GM10248 (cell line): ENCODE results near the gene DHPS.
A peak's percentile ranks its signal among the peaks of the same experiment; 100 is the strongest.

ENCODE experiments used
- CTCF ChIA-PET: fragments of 300-600 bp; sonication (Branson Sonifier 250); formaldehyde crosslinking; extraction: SDS; loops from one replicate; lab custom pipeline; 2021; ENCODE audit warnings: antibody characterized with exemption; lab: Yijun Ruan, JAX
- POLR2A ChIA-PET: fragments of 350-650 bp; sonication (Branson Sonifier 250); formaldehyde crosslinking; extraction: SDS; loops from one replicate; lab custom pipeline; 2020; ENCODE audit warnings: antibody characterized with exemption; lab: Yijun Ruan, JAX
- DNase-seq: peaks from one replicate; pipeline ENCODE4 v3.0.0; 2012; ENCODE audit errors: extremely low spot score
- TF ChIP-seq, protein P1 (sequence below): IDR thresholded peaks from 2 replicates; pipeline ENCODE4 v1.5.1; 2012; ENCODE audit warnings: mild to moderate bottlenecking, low read depth; ENCODE audit errors: extremely low read depth, missing control alignments, control extremely low read depth

Gene DHPS

DNA sequence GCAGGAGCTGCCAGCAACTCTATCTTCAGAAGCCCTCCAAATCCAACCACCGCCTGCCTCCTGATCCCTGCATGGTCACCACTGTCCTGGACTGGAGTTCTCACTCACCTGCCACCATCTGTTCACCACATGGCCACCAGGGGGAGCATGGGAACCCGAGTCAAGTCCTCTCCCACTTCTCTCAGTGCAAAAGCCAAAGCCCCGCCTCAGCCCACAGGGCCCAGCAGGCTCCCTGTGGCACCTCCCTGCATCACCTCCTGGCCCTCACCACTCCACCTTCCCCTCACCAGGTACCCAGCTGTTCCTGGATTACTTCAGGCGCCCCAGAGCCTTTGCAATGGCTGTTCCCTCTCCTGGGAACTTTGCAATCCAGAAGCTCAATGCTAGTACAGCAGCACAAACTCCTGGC is 5.3 kb downstream of the DHPS start:
- TF ChIP-seq, protein P1, sequence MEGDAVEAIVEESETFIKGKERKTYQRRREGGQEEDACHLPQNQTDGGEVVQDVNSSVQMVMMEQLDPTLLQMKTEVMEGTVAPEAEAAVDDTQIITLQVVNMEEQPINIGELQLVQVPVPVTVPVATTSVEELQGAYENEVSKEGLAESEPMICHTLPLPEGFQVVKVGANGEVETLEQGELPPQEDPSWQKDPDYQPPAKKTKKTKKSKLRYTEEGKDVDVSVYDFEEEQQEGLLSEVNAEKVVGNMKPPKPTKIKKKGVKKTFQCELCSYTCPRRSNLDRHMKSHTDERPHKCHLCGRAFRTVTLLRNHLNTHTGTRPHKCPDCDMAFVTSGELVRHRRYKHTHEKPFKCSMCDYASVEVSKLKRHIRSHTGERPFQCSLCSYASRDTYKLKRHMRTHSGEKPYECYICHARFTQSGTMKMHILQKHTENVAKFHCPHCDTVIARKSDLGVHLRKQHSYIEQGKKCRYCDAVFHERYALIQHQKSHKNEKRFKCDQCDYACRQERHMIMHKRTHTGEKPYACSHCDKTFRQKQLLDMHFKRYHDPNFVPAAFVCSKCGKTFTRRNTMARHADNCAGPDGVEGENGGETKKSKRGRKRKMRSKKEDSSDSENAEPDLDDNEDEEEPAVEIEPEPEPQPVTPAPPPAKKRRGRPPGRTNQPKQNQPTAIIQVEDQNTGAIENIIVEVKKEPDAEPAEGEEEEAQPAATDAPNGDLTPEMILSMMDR = peak; percentile 76
- ChIA-PET POLR2A (no interaction called here), CTCF (interaction anchor here (0.7 to 3.3 kb wide), 27 partner anchors 9 to 617 kb away, joined by 3 to 16 read pairs (median 4); partner anchors contain the start of genes MAN2B1, TNPO2 and WDR83)
- DNase-seq = peak; percentile 82

DNA sequence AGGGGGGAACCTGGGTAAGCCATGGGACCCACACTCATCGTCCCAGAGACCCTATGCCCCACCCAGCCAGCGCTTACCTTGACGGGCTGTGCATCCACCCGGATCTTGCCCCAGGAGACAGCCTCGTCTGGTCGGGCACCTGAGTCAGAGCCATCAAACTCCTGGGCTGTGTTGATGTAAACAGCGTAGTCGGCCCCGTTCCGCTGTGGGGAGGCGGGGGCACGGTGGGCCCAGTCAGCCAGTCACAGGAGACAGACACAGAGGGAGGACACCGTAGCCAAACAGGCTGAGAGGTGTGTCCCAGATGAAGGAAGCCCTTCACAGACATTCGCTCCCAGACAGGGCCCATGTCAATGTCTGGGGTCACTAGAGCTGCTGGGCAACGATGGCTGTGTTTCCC is 5.7 kb downstream of the DHPS start:
- ChIA-PET POLR2A (no interaction called here), CTCF (interaction anchor here (1.0 to 3.3 kb wide), 19 partner anchors 9 to 616 kb away, joined by 3 to 16 read pairs (median 4); partner anchors contain the start of genes MAN2B1, TNPO2 and WDR83)
- TF ChIP-seq, protein P1 = no peak
- DNase-seq = no peak

DNA sequence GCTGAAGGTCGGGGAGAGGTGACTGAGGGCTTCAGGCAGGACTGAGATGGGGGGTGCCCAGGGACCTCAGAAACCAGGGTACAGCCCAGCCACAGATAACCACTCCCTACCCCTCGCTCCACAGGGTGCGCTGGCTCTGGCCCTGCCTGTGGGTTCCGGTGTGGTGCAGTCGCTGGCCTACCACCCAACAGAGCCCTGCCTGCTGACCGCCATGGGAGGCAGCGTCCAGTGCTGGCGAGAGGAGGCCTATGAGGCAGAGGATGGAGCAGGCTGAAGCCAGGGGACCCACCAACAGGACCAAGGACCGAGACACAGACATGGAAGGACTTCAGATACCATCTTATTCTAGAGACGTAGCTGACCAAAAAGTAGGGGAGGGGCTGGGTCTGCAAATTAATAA is 6.3 kb downstream of the DHPS start:
- ChIA-PET CTCF (interaction anchor here (1.5 to 3.3 kb wide), 5 partner anchors 9 to 58 kb away, joined by 3 to 16 read pairs (median 5); partner anchors contain the start of genes MAN2B1 and WDR83), POLR2A (no interaction called here)
- TF ChIP-seq, protein P1 = no peak
- DNase-seq = no peak

DNA sequence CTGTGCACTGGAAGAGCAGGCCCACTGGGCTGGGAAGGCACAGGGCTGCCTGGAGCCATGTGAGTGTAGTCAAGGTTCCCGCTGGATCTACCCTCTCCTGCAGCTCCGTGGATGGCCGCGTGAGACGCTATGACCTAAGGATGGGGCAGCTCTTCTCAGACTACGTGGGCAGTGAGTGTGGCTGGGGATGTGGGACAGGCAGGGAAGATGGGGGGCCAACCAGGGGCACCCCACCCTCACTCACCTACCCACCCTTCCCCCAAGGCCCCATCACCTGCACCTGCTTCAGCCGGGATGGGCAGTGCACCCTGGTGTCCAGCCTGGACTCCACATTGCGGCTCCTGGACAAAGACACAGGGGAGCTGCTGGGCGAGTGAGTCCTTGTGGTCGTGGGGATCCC is 8.9 kb downstream of the DHPS start:
- TF ChIP-seq, protein P1 = no peak
- ChIA-PET CTCF (interaction anchor here (0.6 to 7.4 kb wide), 18 partner anchors 8 to 613 kb away, joined by 3 to 93 read pairs (median 5); partner anchors contain the start of genes DHPS, ZNF490 and ZNF791), POLR2A (interaction anchor here (0.5 to 1.7 kb wide), 4 partner anchors 9 to 213 kb away, joined by 3 to 8 read pairs (median 4); partner anchors contain the start of genes ZNF490 and ZNF791)
- DNase-seq = no peak

DNA sequence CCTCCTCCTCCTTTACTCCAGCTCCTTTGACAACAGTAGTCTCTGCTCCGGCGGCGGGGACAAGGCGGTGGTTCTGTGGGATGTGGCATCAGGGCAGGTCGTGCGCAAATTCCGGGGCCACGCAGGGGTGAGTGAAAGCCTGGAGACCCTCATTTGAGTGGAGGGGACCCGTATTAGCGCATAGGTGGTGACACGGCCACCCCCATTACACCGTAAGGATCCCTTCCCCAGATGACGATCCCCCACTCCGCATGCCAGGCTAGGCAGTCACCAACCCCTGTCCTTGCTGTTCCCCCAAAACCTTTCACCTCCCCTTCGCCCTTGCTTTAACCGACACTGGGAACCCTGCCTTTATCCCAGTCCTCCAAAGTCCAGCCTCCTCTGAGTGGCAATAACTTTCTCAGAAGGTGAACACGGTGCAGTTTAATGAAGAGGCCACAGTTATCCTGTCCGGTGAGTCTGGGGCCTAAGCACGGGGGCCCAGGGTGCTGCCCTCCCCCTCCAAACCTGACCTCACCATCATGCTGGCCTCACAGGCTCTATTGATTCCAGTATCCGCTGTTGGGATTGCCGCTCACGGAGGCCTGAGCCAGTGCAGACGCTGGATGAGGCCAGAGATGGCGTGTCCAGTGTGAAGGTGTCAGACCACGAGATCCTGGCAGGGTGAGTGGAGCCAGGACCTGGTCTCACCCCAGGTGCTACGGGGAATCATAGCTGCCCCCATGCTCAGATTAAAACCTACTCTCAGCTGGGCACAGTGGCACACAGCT is 11.3 kb downstream of the DHPS start:
- ChIA-PET POLR2A (interaction anchor here (0.5 kb wide), 1 partner anchor 200 kb away, joined by 4 read pairs; no protein-coding TSS in a partner anchor), CTCF (interaction anchor here (1.5 to 7.4 kb wide), 5 partner anchors 9 to 579 kb away, joined by 3 to 93 read pairs (median 13); no protein-coding TSS in a partner anchor)
- no peak for DNase-seq
- TF ChIP-seq, protein P1 = no peak
